OCI-LY1 (cell line): Measurements from ENCODE around the gene GLP2R.

Experiments
- EZH2 ChIP-seq: fragments of 200-600 bp; sonication (generic), shearing (Covaris generic); IDR thresholded peaks from 2 replicates; pipeline ENCODE4 v1.8.0; 2017; ENCODE audit warnings: borderline replicate concordance, mixed run types, mild to moderate bottlenecking, antibody characterized with exemption, low read length, moderate library complexity, mixed read lengths
- TF ChIP-seq, protein P1 (sequence below): fragments of 200-600 bp; sonication (generic), shearing (Covaris generic); IDR thresholded peaks from 2 replicates; pipeline ENCODE4 v1.5.1; 2017; ENCODE audit warnings: mild to moderate bottlenecking, antibody characterized with exemption, low read length, moderate library complexity, mixed read lengths

DNA sequence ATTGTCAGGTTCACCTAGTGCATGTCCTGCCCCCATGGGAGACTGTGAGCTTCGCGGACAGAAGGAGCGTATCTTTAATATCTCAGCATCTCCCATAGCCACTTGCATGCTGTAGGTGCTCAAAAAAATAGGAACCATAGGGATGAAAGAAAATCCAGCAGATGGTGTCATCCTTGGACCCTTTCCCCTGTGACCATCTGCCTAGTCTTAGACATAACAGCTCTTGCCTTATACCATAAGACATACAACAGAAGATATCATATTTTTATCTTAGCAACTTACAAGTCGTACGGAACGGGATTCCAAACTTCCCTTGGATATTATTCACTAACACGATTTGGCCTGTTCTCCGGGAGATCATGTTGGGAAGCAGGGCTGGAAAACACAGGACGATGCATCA is 48.8 kb upstream of the GLP2R start:
- TF ChIP-seq, protein P1, sequence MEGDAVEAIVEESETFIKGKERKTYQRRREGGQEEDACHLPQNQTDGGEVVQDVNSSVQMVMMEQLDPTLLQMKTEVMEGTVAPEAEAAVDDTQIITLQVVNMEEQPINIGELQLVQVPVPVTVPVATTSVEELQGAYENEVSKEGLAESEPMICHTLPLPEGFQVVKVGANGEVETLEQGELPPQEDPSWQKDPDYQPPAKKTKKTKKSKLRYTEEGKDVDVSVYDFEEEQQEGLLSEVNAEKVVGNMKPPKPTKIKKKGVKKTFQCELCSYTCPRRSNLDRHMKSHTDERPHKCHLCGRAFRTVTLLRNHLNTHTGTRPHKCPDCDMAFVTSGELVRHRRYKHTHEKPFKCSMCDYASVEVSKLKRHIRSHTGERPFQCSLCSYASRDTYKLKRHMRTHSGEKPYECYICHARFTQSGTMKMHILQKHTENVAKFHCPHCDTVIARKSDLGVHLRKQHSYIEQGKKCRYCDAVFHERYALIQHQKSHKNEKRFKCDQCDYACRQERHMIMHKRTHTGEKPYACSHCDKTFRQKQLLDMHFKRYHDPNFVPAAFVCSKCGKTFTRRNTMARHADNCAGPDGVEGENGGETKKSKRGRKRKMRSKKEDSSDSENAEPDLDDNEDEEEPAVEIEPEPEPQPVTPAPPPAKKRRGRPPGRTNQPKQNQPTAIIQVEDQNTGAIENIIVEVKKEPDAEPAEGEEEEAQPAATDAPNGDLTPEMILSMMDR, result no peak
- no peak for TF ChIP-seq EZH2
